ENCODE data around the gene PIK3CA.
"Not testable (repeated sequence)": the region's sequence is repeated elsewhere in the genome, so short reads cannot be mapped to it uniquely, and the experiment has no call there.

PIK3CA gene

GRCh38 chr3:179265875-179266274 lies 117.7 kb downstream of the PIK3CA start:
- Histone ChIP-seq H4K8ac (ENCODE audit: low read depth, low read length) (no peak overlapping the region), H3K79me1 (ENCODE audit: low read length) (no peaks in the 10 kb centered on the region), H3K4me1 (ENCODE audit: control insufficient read depth, low read depth, low read length) (no peaks in the 10 kb centered on the region), H3K27ac (ENCODE audit: low read depth, low read length) (no peak overlapping the region), H4K5ac (ENCODE audit: low read length) (no peak overlapping the region), H2BK5ac (ENCODE audit: low read length) (no peak overlapping the region), H3K23ac (ENCODE audit: low read length) (no peak overlapping the region), H3K36me3 (ENCODE audit: control insufficient read depth, insufficient read depth, low read length) (no peaks in the 10 kb centered on the region), H3K56ac (ENCODE audit: low read length) (no peak overlapping the region), H3K27me3 (ENCODE audit: insufficient read depth, low read length, poor library complexity) (no peaks in the 10 kb centered on the region), H3K9ac (ENCODE audit: low read length) (no peak overlapping the region), H3K18ac (ENCODE audit: low read length) (no peak overlapping the region), H3K4me3 (ENCODE audit: low read length) (no peak overlapping the region), H2BK15ac (replicated peaks; ENCODE audit: low read depth) (no peak overlapping the region), H2AK5ac (ENCODE audit: low read length) (no peak overlapping the region), H3K79me2 (ENCODE audit: control insufficient read depth, insufficient read depth, low read length) (no peaks in the 10 kb centered on the region), H3K4ac (ENCODE audit: low read depth, low read length) (no peak overlapping the region), H3K4me2 (ENCODE audit: low read length) (no peak overlapping the region), H2BK120ac (ENCODE audit: low read depth, low read length) (no peak overlapping the region)
- no CpG with 5 or more reads among the region's 4 CpGs for WGBS (ENCODE audit: extremely low coverage, insufficient coverage, low lambda C conversion rate)
- no peak for DNase-seq

- Histone ChIP-seq H3K4me3 (ENCODE audit: low read length) (no peak overlapping the region), H4K5ac (ENCODE audit: low read length) (no peak overlapping the region), H3K4ac (ENCODE audit: low read depth, low read length) (no peak overlapping the region), H3K36me3 (ENCODE audit: control insufficient read depth, insufficient read depth, low read length) (no peaks in the 10 kb centered on the region), H2BK15ac (replicated peaks; ENCODE audit: low read depth) (no peak overlapping the region), H3K9ac (ENCODE audit: low read length) (no peak overlapping the region), H2BK120ac (ENCODE audit: low read depth, low read length) (no peak overlapping the region), H3K4me1 (ENCODE audit: control insufficient read depth, low read depth, low read length) (no peaks in the 10 kb centered on the region), H3K56ac (ENCODE audit: low read length) (no peak overlapping the region), H4K8ac (ENCODE audit: low read depth, low read length) (no peak overlapping the region), H2BK5ac (ENCODE audit: low read length) (no peak overlapping the region), H2AK5ac (ENCODE audit: low read length) (no peak overlapping the region), H3K27ac (ENCODE audit: low read depth, low read length) (no peak overlapping the region), H3K79me1 (ENCODE audit: low read length) (no peaks in the 10 kb centered on the region), H3K27me3 (ENCODE audit: insufficient read depth, low read length, poor library complexity) (no peaks in the 10 kb centered on the region), H3K18ac (ENCODE audit: low read length) (no peak overlapping the region), H3K23ac (ENCODE audit: low read length) (no peak overlapping the region), H3K79me2 (ENCODE audit: control insufficient read depth, insufficient read depth, low read length) (no peaks in the 10 kb centered on the region), H3K4me2 (ENCODE audit: low read length) (no peak overlapping the region)
- no peak for DNase-seq
- no CpG with 5 or more reads among the region's 21 CpGs for WGBS (ENCODE audit: extremely low coverage, insufficient coverage, low lambda C conversion rate)
Measured at GRCh38 chr3:179266701-179267211, 118.6 kb downstream of the PIK3CA start.

GRCh38 chr3:179268400-179269051 lies 120.4 kb downstream of the PIK3CA start:
- H3K79me2 ChIP-seq (ENCODE audit: control insufficient read depth, insufficient read depth, low read length), result no peaks in the 10 kb centered on the region
- peak; percentile 46 for DNase-seq
- no peak overlapping the region for H2BK15ac ChIP-seq (replicated peaks; ENCODE audit: low read depth)
- H3K4ac ChIP-seq (ENCODE audit: low read depth, low read length), result no peak overlapping the region
- no CpG with 5 or more reads among the region's 4 CpGs for WGBS (ENCODE audit: extremely low coverage, insufficient coverage, low lambda C conversion rate)
- H3K4me2 ChIP-seq (ENCODE audit: low read length), result no peak overlapping the region
- H3K36me3 ChIP-seq (ENCODE audit: control insufficient read depth, insufficient read depth, low read length), result no peaks in the 10 kb centered on the region
- H3K27me3 ChIP-seq (ENCODE audit: insufficient read depth, low read length, poor library complexity), result no peaks in the 10 kb centered on the region
- H3K79me1 ChIP-seq (ENCODE audit: low read length), result no peaks in the 10 kb centered on the region
- no peak overlapping the region for H4K5ac ChIP-seq (ENCODE audit: low read length)
- no peak overlapping the region for H3K9ac ChIP-seq (ENCODE audit: low read length)
- H2AK5ac ChIP-seq (ENCODE audit: low read length), result no peak overlapping the region
- H3K4me3 ChIP-seq (ENCODE audit: low read length), result no peak overlapping the region
- no peak overlapping the region for H3K27ac ChIP-seq (ENCODE audit: low read depth, low read length)
- no peak overlapping the region for H3K18ac ChIP-seq (ENCODE audit: low read length)
- no peak overlapping the region for H2BK5ac ChIP-seq (ENCODE audit: low read length)
- no peaks in the 10 kb centered on the region for H3K4me1 ChIP-seq (ENCODE audit: control insufficient read depth, low read depth, low read length)
- no peak overlapping the region for H3K23ac ChIP-seq (ENCODE audit: low read length)
- no peak overlapping the region for H4K8ac ChIP-seq (ENCODE audit: low read depth, low read length)
- no peak overlapping the region for H2BK120ac ChIP-seq (ENCODE audit: low read depth, low read length)
- H3K56ac ChIP-seq (ENCODE audit: low read length), result no peak overlapping the region

- no peak overlapping the region for H2BK120ac ChIP-seq (ENCODE audit: low read depth, low read length)
- no peaks in the 10 kb centered on the region for H3K27me3 ChIP-seq (ENCODE audit: insufficient read depth, low read length, poor library complexity)
- no peak overlapping the region for H3K56ac ChIP-seq (ENCODE audit: low read length)
- no peak overlapping the region for H4K5ac ChIP-seq (ENCODE audit: low read length)
- H3K18ac ChIP-seq (ENCODE audit: low read length), result no peak overlapping the region
- no CpG with 5 or more reads among the region's 4 CpGs for whole genome bisulfite sequencing (ENCODE audit: extremely low coverage, insufficient coverage, low lambda C conversion rate)
- no peaks in the 10 kb centered on the region for H3K79me1 ChIP-seq (ENCODE audit: low read length)
- no peak overlapping the region for H3K27ac ChIP-seq (ENCODE audit: low read depth, low read length)
- no peak overlapping the region for H3K23ac ChIP-seq (ENCODE audit: low read length)
- H2BK5ac ChIP-seq (ENCODE audit: low read length), result no peak overlapping the region
- H3K36me3 ChIP-seq (ENCODE audit: control insufficient read depth, insufficient read depth, low read length), result no peaks in the 10 kb centered on the region
- DNase-seq, result no peak
- no peak overlapping the region for H4K8ac ChIP-seq (ENCODE audit: low read depth, low read length)
- no peak overlapping the region for H3K4ac ChIP-seq (ENCODE audit: low read depth, low read length)
- no peak overlapping the region for H2BK15ac ChIP-seq (replicated peaks; ENCODE audit: low read depth)
- H3K79me2 ChIP-seq (ENCODE audit: control insufficient read depth, insufficient read depth, low read length), result no peaks in the 10 kb centered on the region
- no peak overlapping the region for H3K4me2 ChIP-seq (ENCODE audit: low read length)
- H3K4me1 ChIP-seq (ENCODE audit: control insufficient read depth, low read depth, low read length), result no peaks in the 10 kb centered on the region
- H3K4me3 ChIP-seq (ENCODE audit: low read length), result no peak overlapping the region
- H2AK5ac ChIP-seq (ENCODE audit: low read length), result no peak overlapping the region
- H3K9ac ChIP-seq (ENCODE audit: low read length), result no peak overlapping the region
Measured at GRCh38 chr3:179269152-179269707, 121.1 kb downstream of the PIK3CA start.

GRCh38 chr3:179272385-179272784 lies 124.2 kb downstream of the PIK3CA start:
- Histone ChIP-seq H3K56ac (ENCODE audit: low read length) (no peak overlapping the region), H2AK5ac (ENCODE audit: low read length) (no peak overlapping the region), H3K79me1 (ENCODE audit: low read length) (no peaks in the 10 kb centered on the region), H2BK120ac (ENCODE audit: low read depth, low read length) (no peak overlapping the region), H3K27me3 (ENCODE audit: insufficient read depth, low read length, poor library complexity) (no peaks in the 10 kb centered on the region), H2BK5ac (ENCODE audit: low read length) (no peak overlapping the region), H3K27ac (ENCODE audit: low read depth, low read length) (no peak overlapping the region), H3K4me3 (ENCODE audit: low read length) (no peak overlapping the region), H4K5ac (ENCODE audit: low read length) (no peak overlapping the region), H2BK15ac (replicated peaks; ENCODE audit: low read depth) (no peak overlapping the region), H3K9ac (ENCODE audit: low read length) (no peak overlapping the region), H3K36me3 (ENCODE audit: control insufficient read depth, insufficient read depth, low read length) (no peaks in the 10 kb centered on the region), H3K18ac (ENCODE audit: low read length) (no peak overlapping the region), H3K79me2 (ENCODE audit: control insufficient read depth, insufficient read depth, low read length) (no peaks in the 10 kb centered on the region), H3K4me1 (ENCODE audit: control insufficient read depth, low read depth, low read length) (no peaks in the 10 kb centered on the region), H3K4ac (ENCODE audit: low read depth, low read length) (no peak overlapping the region), H3K4me2 (ENCODE audit: low read length) (no peak overlapping the region), H4K8ac (ENCODE audit: low read depth, low read length) (no peak overlapping the region), H3K23ac (ENCODE audit: low read length) (no peak overlapping the region)
- no CpG with 5 or more reads among the region's 3 CpGs for WGBS (ENCODE audit: extremely low coverage, insufficient coverage, low lambda C conversion rate)
- DNase-seq, result no peak

GRCh38 chr3:179274434-179274833 lies 126.3 kb downstream of the PIK3CA start:
- H2AK5ac ChIP-seq (ENCODE audit: low read length); H2BK15ac ChIP-seq (replicated peaks; ENCODE audit: low read depth): not testable (repeated sequence)

More at GRCh38 chr3:179274434-179274833, 126.3 kb downstream of the PIK3CA start:
- H4K5ac ChIP-seq (ENCODE audit: low read length); H2BK120ac ChIP-seq (ENCODE audit: low read depth, low read length); H3K36me3 ChIP-seq (ENCODE audit: control insufficient read depth, insufficient read depth, low read length); H3K79me2 ChIP-seq (ENCODE audit: control insufficient read depth, insufficient read depth, low read length); DNase-seq; H4K8ac ChIP-seq (ENCODE audit: low read depth, low read length); H3K23ac ChIP-seq (ENCODE audit: low read length); H3K18ac ChIP-seq (ENCODE audit: low read length); H3K27ac ChIP-seq (ENCODE audit: low read depth, low read length); H3K4me3 ChIP-seq (ENCODE audit: low read length); H3K4me2 ChIP-seq (ENCODE audit: low read length); H2BK5ac ChIP-seq (ENCODE audit: low read length); H3K4ac ChIP-seq (ENCODE audit: low read depth, low read length); H3K4me1 ChIP-seq (ENCODE audit: control insufficient read depth, low read depth, low read length); H3K79me1 ChIP-seq (ENCODE audit: low read length); H3K9ac ChIP-seq (ENCODE audit: low read length); H3K27me3 ChIP-seq (ENCODE audit: insufficient read depth, low read length, poor library complexity); H3K56ac ChIP-seq (ENCODE audit: low read length): not testable (repeated sequence)
- no CpG with 5 or more reads among the region's 2 CpGs for WGBS (ENCODE audit: extremely low coverage, insufficient coverage, low lambda C conversion rate)

All from mesendoderm (in vitro differentiated cells).